ENCODE data around the gene ADGRD2.
"Not testable (repeated sequence)": the region's sequence is repeated elsewhere in the genome, so short reads cannot be mapped to it uniquely, and the experiment has no call there.

The ADGRD2 gene, protein sequence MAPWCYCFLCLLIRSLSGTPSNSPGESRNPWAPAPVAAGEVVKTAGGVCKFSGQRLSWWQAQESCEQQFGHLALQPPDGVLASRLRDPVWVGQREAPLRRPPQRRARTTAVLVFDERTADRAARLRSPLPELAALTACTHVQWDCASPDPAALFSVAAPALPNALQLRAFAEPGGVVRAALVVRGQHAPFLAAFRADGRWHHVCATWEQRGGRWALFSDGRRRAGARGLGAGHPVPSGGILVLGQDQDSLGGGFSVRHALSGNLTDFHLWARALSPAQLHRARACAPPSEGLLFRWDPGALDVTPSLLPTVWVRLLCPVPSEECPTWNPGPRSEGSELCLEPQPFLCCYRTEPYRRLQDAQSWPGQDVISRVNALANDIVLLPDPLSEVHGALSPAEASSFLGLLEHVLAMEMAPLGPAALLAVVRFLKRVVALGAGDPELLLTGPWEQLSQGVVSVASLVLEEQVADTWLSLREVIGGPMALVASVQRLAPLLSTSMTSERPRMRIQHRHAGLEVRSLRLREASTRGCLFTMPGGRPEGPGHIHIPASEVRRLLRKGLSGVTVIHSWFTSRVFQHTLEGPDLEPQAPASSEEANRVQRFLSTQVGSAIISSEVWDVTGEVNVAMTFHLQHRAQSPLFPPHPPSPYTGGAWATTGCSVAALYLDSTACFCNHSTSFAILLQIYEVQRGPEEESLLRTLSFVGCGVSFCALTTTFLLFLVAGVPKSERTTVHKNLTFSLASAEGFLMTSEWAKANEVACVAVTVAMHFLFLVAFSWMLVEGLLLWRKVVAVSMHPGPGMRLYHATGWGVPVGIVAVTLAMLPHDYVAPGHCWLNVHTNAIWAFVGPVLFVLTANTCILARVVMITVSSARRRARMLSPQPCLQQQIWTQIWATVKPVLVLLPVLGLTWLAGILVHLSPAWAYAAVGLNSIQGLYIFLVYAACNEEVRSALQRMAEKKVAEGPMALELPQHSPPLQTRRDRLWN

GRCh38 chr9:124450241-124450924 is at the start of gene ADGRD2:
Gene ADGRD2 (plus strand): TSS chr9:124450451. CDS start chr9:124451667, 1,216 bp downstream.
- peak within 1 kb of the TSS; percentile 22 for H3K4me3 ChIP-seq (ENCODE audit: low read depth, low read length)

DNA sequence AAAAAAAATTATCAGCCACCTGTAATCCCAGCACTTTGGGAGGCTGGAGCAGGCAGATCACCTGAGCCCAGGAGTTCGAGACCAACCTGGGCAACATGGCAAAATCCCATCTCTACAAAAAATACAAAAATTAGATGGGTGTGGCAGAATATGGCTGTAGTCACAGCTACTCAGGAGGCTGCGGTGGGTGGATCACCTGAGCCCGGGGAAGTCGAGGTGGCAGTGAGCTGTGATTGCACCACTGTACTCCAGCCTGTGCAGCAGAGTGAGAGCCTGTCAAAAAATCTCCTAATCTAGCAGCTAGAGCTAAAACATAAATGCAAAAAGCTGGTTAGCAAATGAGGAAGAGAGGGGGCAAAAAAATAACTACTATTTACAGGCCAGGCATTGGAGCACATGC is 47.0 kb upstream of the ADGRD2 start:
- H3K4me3 ChIP-seq (ENCODE audit: low read depth, low read length) = no peak overlapping the region

DNA sequence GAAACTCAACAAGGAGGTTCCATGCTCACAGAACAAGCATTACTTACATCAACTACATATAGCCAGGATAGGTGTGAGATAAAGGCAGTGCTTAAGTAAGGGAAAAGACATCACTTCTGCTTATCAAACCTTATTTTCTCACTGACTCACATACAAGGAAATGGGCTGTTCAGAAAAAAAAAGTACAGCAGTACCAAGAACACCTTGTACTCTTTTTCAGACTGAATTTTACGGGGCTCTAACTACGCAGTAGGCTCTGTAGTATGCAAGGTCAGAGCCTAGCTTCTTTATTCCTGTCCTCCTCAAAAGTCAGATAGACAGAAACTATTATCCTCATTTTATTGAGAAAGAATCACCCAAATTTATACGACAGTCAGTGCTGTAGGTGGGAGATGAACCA is 40.8 kb upstream of the ADGRD2 start:
- no peak overlapping the region for H3K4me3 ChIP-seq (ENCODE audit: low read depth, low read length)

- no peak overlapping the region for H3K4me3 ChIP-seq (ENCODE audit: low read depth, low read length)
Observed at GRCh38 chr9:124410321-124410913, 39.8 kb upstream of the ADGRD2 start.

- H3K4me3 ChIP-seq (ENCODE audit: low read depth, low read length) = no peak overlapping the region
Observed at GRCh38 chr9:124411514-124412227, 38.6 kb upstream of the ADGRD2 start.

GRCh38 chr9:124412228-124412575 is 38.0 kb upstream of the ADGRD2 start:
- H3K4me3 ChIP-seq (ENCODE audit: low read depth, low read length) = no peak overlapping the region

GRCh38 chr9:124414612-124415011 is 35.6 kb upstream of the ADGRD2 start:
- peak overlapping the region; percentile 98 for H3K4me3 ChIP-seq (ENCODE audit: low read depth, low read length)

DNA sequence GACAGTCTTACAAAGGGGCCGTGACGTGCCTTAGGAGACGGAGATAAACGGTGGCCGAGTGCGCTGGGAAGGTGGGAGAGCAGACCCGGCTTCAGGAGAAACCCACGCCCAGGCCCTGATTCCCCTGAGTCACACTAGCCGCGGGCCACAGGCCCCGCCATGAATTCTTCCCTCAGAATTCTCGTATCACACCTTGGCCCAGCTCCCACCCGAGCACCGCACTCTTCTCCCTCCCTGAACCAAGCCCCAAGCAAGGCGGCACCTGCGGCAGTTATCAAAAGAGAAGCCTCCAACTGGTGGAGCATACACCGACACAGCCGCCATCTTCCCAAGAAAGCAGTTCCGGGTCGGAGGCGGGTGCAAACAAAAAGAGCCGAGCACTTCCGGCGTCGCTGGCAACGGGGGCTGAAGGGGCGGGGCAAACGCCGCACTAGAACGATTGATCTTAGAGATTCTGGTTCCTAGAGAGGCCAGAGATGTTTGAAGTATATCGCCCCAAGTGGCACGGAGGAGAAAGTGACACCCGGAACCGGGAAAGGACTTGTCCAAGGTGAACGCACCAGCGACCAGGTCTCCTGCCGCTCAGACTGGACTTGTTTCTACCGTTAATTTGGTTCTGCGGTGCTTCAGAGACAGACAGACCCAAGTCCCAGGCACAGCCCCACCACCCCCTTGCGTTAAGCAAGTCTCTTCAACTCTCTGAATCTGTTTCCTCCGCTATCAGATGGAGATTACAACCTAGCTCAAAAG is 35.0 kb upstream of the ADGRD2 start, which contains the start of gene PSMB7:
Gene PSMB7 (minus strand): TSS at position 341 of the 750 bp plus-strand sequence. CDS start 17 bp downstream, at position 324.
- peak within 1 kb of the TSS; percentile 98 for H3K4me3 ChIP-seq (ENCODE audit: low read depth, low read length)

- H3K4me3 ChIP-seq (ENCODE audit: low read depth, low read length) = no peak overlapping the region
Observed at GRCh38 chr9:124415852-124416484, 34.3 kb upstream of the ADGRD2 start.

DNA sequence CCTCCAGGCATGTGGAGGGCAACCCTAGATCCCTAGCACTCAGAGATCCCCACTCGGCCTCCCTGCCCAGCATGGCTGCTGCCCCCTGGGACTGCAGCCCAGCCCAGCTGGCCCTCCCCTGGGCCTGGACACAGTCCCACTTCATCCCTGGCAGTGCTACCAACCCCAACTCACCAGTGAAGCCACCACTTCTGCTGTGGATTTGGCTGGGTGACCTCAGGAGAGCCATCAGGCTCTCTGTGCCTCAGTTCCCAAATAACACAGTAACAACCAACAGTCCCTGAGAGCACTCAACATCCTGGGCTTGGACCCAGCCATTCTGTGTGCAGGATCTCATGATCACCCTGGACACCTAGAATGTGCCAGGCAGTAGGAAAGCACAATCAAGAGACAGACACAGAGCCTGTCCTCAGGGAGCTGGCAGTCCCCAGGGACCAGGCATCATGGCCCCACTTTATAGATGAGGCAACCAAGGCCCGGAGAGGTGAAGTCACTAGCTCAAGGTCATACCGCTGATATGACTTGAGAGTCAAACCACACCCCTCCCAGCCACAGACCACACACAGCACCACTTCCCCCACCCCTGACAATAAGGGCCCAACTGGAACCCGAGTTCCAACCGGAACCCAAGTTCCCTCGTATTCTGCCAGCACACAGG is 30.3 kb upstream of the ADGRD2 start:
- no peak overlapping the region for H3K4me3 ChIP-seq (ENCODE audit: low read depth, low read length)

DNA sequence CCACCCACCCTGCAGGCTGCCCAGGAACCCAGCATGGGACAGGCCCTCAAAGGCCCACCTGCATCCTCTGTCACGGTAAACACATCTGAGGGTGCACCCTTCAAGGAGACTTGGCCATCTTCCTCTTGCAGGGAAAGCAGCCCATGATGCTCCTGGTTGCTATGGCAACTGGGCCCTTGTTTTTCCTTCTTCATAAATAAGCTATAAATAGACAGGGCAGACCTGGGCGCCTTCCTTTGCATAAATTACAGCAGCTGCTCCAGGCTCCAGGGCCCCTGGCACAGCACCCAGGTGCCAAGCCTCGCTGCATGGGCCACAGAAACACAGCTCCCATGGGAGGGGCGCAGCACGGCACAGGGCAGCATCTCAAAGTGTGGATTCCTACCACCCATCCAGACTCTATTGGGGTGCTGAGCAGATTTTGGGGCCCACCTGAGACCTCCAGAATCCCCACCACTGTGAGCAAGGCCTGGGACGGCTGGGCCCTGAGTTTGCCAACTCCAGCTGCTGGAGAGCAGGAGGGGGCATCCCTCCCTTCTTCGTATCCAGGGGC is 29.2 kb upstream of the ADGRD2 start:
- H3K4me3 ChIP-seq (ENCODE audit: low read depth, low read length) = no peak overlapping the region

DNA sequence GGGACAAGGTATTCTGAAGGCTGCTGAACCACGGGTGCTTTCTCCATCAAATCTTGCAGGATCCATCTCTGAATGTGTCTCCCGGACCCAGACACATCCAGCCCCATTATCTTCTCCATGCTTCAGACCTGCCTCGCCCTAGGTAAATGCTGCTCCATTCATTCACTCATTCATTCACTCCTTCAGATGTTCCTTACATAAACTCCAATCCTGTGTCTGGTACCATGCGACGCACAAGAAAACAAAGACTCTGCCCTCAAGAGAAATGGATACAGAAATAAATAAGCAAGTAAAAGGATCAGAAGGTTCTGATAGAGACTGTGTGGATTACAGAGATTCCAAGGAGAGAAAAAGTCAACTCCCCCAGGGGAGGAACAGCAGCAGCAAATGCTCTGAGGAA is 27.1 kb upstream of the ADGRD2 start:
- H3K4me3 ChIP-seq (ENCODE audit: low read depth, low read length) = no peak overlapping the region

DNA sequence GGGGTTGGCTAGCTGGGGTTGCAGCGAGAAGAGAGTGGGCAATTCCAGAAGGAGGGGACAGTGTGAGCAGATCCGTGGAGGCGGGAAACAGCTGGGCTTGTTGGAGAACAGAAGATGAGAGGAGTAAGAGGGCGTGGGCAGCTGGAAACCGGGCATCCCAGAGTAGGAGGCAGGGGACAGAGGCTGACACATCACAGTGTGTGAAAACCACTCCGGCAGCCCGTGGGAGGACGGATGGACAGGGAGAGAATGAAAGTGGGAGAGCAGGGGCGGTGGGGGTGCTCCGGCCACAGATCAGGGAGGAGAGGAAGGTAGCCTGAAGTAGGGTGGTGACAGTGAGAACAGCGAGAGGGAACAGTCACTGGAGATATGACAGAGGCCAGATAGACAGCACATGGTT is 26.7 kb upstream of the ADGRD2 start:
- H3K4me3 ChIP-seq (ENCODE audit: low read depth, low read length) = no peak overlapping the region

DNA sequence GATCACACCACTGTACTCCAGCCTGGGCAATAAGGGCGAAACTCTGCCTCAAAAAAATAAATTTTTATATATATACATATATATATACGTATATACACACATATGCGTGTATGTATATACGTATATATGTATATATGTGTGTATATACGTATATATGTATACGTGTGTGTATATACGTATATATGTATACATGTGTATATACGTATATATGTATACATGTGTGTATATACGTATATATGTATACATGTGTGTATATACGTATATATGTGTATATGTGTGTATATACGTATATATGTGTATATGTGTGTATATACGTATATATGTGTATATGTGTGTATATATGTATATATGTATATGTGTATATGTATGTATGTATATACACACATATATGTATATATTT is 24.5 kb upstream of the ADGRD2 start:
- not testable (repeated sequence) for H3K4me3 ChIP-seq (ENCODE audit: low read depth, low read length)

DNA sequence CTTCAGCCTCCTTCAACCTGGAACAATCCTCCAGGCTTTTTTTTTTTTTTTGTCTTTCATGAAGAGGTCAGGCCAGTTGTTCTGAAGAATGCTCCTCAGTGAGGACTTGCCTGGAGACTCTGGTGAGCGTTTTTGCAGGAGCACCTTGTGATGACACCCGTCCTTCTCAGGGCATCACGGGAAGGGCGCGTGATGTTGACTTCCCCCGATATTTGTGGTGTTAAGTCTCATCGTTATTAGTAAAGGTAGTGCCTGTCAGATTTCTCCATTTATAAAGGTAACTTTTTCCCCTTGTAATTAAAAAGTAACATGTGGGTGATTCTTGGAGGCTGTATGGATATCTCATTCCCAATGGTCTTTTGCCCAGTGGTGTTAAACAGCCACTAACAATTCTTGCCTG is 23.9 kb upstream of the ADGRD2 start:
- H3K4me3 ChIP-seq (ENCODE audit: low read depth, low read length) = no peak overlapping the region

DNA sequence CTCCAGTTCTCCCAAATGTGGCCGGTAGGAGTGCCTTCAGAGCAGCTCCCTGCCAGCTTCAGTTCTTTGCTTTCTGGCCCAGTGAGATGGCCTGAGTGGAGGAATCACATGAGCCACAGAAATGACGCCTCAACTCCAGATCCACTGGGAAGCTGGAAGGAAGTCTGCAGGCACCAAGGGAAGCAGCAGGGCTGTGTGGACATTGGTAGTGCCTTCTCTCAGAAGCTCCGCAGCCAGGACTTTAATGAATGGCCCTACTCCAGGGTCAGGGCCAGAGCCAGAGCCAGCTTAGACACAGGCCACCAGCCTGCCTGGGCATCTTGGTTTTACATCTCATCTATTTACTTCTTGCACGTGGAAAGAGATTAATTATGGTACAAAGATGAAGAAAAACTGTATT is 23.0 kb upstream of the ADGRD2 start:
- H3K4me3 ChIP-seq (ENCODE audit: low read depth, low read length) = no peak overlapping the region

DNA sequence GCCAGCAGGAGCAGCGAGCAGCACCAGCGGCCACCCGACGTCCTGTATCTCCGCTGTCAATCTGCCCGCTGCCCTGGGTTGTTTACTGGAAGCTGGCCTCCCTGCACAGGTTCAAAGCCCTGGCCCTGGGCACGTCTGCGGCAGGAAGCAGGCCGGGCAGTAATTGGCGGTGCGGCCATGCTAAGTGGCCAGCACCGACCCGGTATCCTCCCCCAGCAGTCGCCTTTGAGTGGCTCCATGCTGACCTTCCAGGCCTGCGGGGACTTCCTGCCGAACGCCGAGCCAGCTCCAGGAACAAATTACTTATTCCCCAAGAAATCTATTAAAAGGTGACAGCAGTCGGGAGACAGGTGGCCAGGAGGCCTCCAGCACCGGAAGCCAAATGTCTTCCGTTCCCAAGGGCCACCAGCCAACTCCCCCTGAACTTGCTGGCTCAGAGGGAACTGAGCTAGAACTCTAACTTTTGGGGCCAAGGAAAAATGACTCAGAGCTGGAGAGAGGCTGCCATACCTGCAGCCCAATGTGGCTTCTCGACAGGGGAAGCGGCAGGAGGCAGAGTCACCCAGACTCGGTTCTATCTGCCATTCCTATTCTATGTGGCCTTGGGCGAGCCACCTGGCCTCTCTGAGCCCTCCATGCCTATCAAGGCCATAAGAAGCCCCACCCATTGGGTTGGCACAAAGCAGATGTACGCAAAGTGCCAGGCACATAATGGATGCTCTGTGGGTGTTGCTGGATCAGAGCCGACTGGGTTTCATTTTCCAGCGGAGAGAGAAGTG is 21.3 kb upstream of the ADGRD2 start:
- H3K4me3 ChIP-seq (ENCODE audit: low read depth, low read length) = no peak overlapping the region

DNA sequence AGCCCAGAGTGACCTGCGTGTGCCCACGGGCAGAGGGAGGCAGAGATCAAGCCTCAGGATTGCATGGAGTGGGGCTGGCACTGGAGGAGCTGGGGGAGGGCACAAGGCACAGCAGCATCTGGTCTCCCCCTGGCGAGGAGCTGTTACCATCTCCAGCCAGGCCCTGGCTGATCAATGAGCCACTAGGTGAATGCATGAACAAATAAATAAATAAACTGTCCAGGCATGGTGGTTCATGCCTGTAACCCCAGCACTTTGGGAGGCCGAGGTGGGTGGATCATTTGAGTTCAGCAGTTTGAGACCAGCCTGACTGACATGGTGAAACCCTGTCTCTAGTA is 20.8 kb upstream of the ADGRD2 start:
- no peak overlapping the region for H3K4me3 ChIP-seq (ENCODE audit: low read depth, low read length)

Data from iPS-11a (cell line).